ENCODE measurements around the gene CTNNA1. TPM values are rescaled to one million over a fixed set of nuclear protein-coding genes. Genes with fewer than 3 reads are reported as not detected.

CTNNA1 gene
- total RNA-seq, 2 donors from 2014 or later: 13.7 to 20.9 TPM

DNA sequence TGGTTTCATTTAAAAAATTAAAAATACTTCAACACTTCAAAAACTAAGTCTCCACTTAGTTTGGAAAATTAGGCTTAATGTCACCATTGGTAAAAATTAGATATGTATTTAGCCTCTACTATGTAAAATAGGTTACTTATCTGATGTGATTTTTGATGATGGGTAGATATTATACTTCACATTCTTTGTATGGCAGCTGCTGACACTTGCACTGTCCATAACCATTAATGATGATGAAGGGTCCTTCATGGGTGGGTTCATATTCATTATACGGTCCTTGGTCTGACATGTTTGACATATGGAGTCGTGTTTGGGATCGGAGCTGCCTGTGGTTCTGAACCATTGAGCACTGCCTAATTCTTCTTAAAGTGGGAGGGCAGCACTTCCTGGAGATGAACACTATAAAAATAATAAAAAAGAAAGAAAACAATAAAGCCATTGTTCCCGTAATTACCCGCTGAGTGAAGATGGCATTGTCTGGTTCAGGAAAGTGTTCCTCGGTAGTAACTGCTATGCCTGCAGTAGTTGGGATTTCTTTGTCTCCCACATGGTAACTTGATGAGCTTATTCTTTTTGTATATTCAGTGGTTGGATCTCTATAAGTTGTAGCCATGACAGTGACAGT is 119.7 kb downstream of the CTNNA1 start:
- no peak overlapping the region for H3K27ac Mint-ChIP-seq
- H3K4me3 Mint-ChIP-seq: no peak overlapping the region
- peaks cover 6% of the 10 kb centered on the region for H3K4me1 Mint-ChIP-seq
- peaks cover 47% of the 10 kb centered on the region for H3K27me3 Mint-ChIP-seq
- no peaks in the 10 kb centered on the region for H3K36me3 Mint-ChIP-seq (ENCODE audit: low read depth)
- ATAC-seq: no peak
- no peaks in the 10 kb centered on the region for H3K9me3 ChIP-seq (ENCODE audit: control insufficient read depth, low read length, poor library complexity, severe bottlenecking)
- DNase-seq: no peak

DNA sequence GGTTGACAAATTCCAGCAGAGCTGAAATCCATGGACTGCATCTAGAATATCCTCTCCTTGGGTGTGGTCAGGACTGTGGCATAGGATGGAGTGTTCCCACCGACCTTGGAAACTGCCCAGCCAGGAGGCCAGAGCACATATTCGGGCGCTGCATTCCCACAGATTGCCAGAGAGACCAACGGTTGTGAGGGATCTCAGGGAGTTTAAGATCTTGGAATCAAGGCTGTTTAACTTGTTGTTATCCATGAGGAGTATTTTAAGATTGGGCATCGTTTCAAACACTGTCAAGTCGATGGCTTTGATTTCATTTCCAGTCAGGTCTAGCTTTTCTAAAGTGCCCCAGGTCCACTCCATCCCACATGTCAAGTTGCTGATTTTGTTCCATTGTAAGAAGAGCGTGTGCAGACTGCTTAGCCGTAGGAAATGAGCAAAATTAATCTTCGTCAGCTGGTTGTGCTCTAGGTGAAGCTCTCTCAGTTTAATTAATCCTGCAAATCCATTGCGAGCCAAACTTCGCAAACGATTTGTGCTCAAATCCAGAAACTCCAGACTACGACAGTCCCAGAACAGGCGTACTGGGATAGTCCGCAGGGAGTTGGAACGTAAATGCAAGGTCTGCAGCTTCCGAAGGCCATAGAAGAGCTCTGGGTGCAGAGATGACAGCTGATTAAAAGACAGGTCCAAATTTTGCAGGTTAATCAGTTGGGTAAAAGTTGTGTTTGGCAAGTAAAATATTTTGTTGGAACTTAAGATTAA is 120.4 kb downstream of the CTNNA1 start:
- Mint-ChIP-seq H3K36me3 (ENCODE audit: low read depth) (no peaks in the 10 kb centered on the region), H3K27ac (no peak overlapping the region), H3K4me3 (no peak overlapping the region), H3K27me3 (peaks cover 43% of the 10 kb centered on the region), H3K4me1 (peaks cover 6% of the 10 kb centered on the region)
- no peaks in the 10 kb centered on the region for H3K9me3 ChIP-seq (ENCODE audit: control insufficient read depth, low read length, poor library complexity, severe bottlenecking)
- DNase-seq: no peak
- ATAC-seq: no peak

- Mint-ChIP-seq H3K27ac (no peak overlapping the region), H3K4me3 (no peak overlapping the region), H3K4me1 (peaks cover 6% of the 10 kb centered on the region), H3K27me3 (peaks cover 40% of the 10 kb centered on the region), H3K36me3 (ENCODE audit: low read depth) (no peaks in the 10 kb centered on the region)
- no peaks in the 10 kb centered on the region for H3K9me3 ChIP-seq (ENCODE audit: control insufficient read depth, low read length, poor library complexity, severe bottlenecking)
- no peak for DNase-seq
- ATAC-seq: no peak
Measured at GRCh38 chr5:138874241-138874640, 121.0 kb downstream of the CTNNA1 start.

DNA sequence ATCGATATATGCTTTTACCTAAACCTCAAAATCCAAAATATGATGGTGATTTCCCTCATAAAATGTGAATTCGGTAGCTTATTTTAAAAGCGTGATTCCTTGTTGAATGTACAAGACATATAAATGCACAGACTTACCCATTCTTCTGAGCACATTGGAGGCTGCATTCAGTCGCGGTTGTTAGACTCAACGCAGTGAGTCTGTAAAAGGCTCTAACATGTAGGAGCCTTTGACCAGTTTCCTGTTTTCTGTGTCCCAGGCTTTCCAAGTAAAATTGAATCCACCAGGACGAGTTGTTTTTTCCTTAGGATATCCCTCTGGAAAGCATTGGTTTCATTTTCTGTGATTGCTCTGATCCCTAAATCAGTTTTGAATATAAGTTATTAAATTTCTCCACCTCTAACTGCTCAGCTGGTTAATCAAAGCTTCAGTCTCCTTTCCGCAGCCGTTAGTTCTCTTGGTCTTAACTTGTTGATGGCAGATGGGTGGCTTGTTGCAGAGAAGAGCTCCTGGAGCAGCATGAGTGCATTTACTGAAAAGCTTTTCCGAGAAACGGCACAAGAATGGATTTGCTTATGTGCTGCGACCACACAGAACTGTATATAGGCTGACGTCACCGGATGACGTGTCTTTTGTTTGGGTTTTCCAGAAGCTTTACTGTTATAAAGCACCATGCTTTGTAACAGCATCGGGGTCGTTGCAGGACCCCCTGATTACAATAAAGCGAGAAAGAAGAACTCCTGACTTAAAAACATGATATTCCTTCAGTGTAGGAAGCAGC is 121.7 kb downstream of the CTNNA1 start, which contains the start of gene LRRTM2:
Gene LRRTM2, minus strand, starts transcription at position 565 of the 781 bp plus-strand sequence. Its CDS starts 424 bp downstream, at position 141.
- no peak within 1 kb of the TSS for H3K4me3 Mint-ChIP-seq
- peaks cover 40% of the 10 kb centered on the region for H3K27me3 Mint-ChIP-seq
- H3K4me1 Mint-ChIP-seq: peaks cover 6% of the 10 kb centered on the region
- no peak for ATAC-seq
- H3K27ac Mint-ChIP-seq: no peak within 1 kb of the TSS
- no peak for DNase-seq
- no peaks in the 10 kb centered on the region for H3K9me3 ChIP-seq (ENCODE audit: control insufficient read depth, low read length, poor library complexity, severe bottlenecking)
- no peaks in the 10 kb centered on the region for H3K36me3 Mint-ChIP-seq (ENCODE audit: low read depth)

DNA sequence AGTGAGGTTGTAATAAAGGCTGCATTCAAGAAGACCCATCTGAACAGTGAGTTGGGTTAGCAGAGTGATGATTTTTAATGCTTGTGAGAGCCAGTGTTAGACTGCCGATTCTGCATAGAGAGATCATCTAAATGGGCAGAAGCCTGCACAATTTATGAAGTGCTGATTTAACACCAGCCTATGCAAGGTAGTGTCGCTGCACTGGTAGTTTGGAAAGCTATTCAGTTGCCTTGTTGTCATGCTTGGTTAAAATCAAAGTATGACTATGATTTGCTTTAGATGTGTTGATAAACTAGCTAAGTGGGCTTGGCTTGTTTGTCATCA is 122.3 kb downstream of the CTNNA1 start:
- Mint-ChIP-seq H3K27ac (no peak overlapping the region), H3K4me1 (peaks cover 6% of the 10 kb centered on the region), H3K4me3 (no peak overlapping the region), H3K27me3 (peaks cover 34% of the 10 kb centered on the region), H3K36me3 (ENCODE audit: low read depth) (no peaks in the 10 kb centered on the region)
- no peak for DNase-seq
- no peak for ATAC-seq
- H3K9me3 ChIP-seq (ENCODE audit: control insufficient read depth, low read length, poor library complexity, severe bottlenecking): no peaks in the 10 kb centered on the region

- H3K36me3 Mint-ChIP-seq (ENCODE audit: low read depth): no peaks in the 10 kb centered on the region
- H3K4me1 Mint-ChIP-seq: peaks cover 6% of the 10 kb centered on the region
- no peak overlapping the region for H3K27ac Mint-ChIP-seq
- no peaks in the 10 kb centered on the region for H3K9me3 ChIP-seq (ENCODE audit: control insufficient read depth, low read length, poor library complexity, severe bottlenecking)
- peaks cover 30% of the 10 kb centered on the region for H3K27me3 Mint-ChIP-seq
- ATAC-seq (no peak), DNase-seq (no peak)
- no peak overlapping the region for H3K4me3 Mint-ChIP-seq
Measured at GRCh38 chr5:138875946-138876345, 122.7 kb downstream of the CTNNA1 start.

GRCh38 chr5:138876811-138877210 is 123.6 kb downstream of the CTNNA1 start:
- Mint-ChIP-seq H3K27me3 (peaks cover 25% of the 10 kb centered on the region), H3K4me3 (no peak overlapping the region), H3K27ac (no peak overlapping the region), H3K36me3 (ENCODE audit: low read depth) (no peaks in the 10 kb centered on the region), H3K4me1 (peaks cover under 1% of the 10 kb centered on the region)
- ATAC-seq: no peak
- no peak for DNase-seq
- H3K9me3 ChIP-seq (ENCODE audit: control insufficient read depth, low read length, poor library complexity, severe bottlenecking): no peaks in the 10 kb centered on the region

- no peak for ATAC-seq
- H3K4me3 Mint-ChIP-seq: no peak overlapping the region
- H3K27me3 Mint-ChIP-seq: peaks cover 17% of the 10 kb centered on the region
- DNase-seq: no peak
- no peaks in the 10 kb centered on the region for H3K36me3 Mint-ChIP-seq (ENCODE audit: low read depth)
- H3K4me1 Mint-ChIP-seq: no peaks in the 10 kb centered on the region
- H3K9me3 ChIP-seq (ENCODE audit: control insufficient read depth, low read length, poor library complexity, severe bottlenecking): no peaks in the 10 kb centered on the region
- no peak overlapping the region for H3K27ac Mint-ChIP-seq
Measured at GRCh38 chr5:138878437-138879235, 125.4 kb downstream of the CTNNA1 start.

DNA sequence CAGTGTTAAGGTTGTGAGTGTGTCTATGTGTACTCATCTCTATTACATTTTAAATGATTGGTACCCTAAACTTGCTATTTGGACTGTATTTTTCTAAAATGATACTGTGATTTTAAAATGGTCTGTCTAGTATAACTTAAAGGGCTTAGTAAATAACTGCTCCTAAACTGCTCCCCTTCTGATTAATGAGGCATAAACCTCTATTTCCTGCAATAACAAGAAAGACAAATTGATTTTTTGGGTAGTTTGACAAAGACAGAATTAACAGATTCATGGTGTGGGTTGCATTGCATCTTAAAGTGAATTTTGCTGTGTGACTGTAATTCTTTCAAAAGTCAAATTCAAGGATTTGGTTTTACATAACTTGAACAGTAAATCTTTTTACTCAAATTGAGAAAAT is 130.0 kb downstream of the CTNNA1 start:
- no peaks in the 10 kb centered on the region for H3K27me3 Mint-ChIP-seq
- H3K4me1 Mint-ChIP-seq: no peaks in the 10 kb centered on the region
- no peak overlapping the region for H3K27ac Mint-ChIP-seq
- peaks cover 2% of the 10 kb centered on the region for H3K36me3 Mint-ChIP-seq (ENCODE audit: low read depth)
- no peak for ATAC-seq
- no peak overlapping the region for H3K4me3 Mint-ChIP-seq
- DNase-seq: no peak
- H3K9me3 ChIP-seq (ENCODE audit: control insufficient read depth, low read length, poor library complexity, severe bottlenecking): no peaks in the 10 kb centered on the region

- DNase-seq: no peak
- Mint-ChIP-seq H3K4me3 (no peak overlapping the region), H3K27me3 (no peaks in the 10 kb centered on the region), H3K4me1 (no peaks in the 10 kb centered on the region), H3K27ac (no peak overlapping the region), H3K36me3 (ENCODE audit: low read depth) (peaks cover 2% of the 10 kb centered on the region)
- no peaks in the 10 kb centered on the region for H3K9me3 ChIP-seq (ENCODE audit: control insufficient read depth, low read length, poor library complexity, severe bottlenecking)
- ATAC-seq: no peak
Measured at GRCh38 chr5:138884094-138884493, 130.9 kb downstream of the CTNNA1 start.

DNA sequence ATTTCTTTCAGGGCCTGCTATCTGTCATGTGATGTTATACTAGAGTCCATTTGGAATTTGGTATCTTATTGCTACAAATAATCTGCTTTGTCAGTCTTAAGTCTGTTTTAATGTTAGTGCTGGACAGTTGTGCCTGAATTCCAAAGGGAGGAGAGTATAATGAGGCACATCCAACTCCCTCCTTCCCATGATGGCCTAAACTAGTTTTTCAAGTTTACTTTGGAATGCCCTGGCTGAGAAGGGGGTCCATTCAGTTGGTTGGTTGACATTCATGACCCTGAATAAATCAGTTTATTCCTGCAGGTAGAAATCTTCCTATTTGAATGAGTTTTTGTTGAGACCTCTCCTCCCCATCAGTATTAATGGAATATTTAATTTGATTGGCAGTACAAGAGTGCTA is 131.3 kb downstream of the CTNNA1 start:
- H3K36me3 Mint-ChIP-seq (ENCODE audit: low read depth): peaks cover 2% of the 10 kb centered on the region
- H3K27ac Mint-ChIP-seq: no peak overlapping the region
- ATAC-seq (no peak), DNase-seq (no peak)
- H3K4me3 Mint-ChIP-seq: no peak overlapping the region
- H3K4me1 Mint-ChIP-seq: no peaks in the 10 kb centered on the region
- H3K9me3 ChIP-seq (ENCODE audit: control insufficient read depth, low read length, poor library complexity, severe bottlenecking): no peaks in the 10 kb centered on the region
- no peaks in the 10 kb centered on the region for H3K27me3 Mint-ChIP-seq

- ATAC-seq: no peak
- DNase-seq: no peak
- Mint-ChIP-seq H3K4me1 (no peaks in the 10 kb centered on the region), H3K27me3 (no peaks in the 10 kb centered on the region), H3K36me3 (ENCODE audit: low read depth) (peaks cover 3% of the 10 kb centered on the region), H3K27ac (no peak overlapping the region), H3K4me3 (no peak overlapping the region)
- H3K9me3 ChIP-seq (ENCODE audit: control insufficient read depth, low read length, poor library complexity, severe bottlenecking): no peaks in the 10 kb centered on the region
Measured at GRCh38 chr5:138889994-138890393, 136.8 kb downstream of the CTNNA1 start.

- H3K36me3 Mint-ChIP-seq (ENCODE audit: low read depth): peaks cover 3% of the 10 kb centered on the region
- no peak for DNase-seq
- H3K27me3 Mint-ChIP-seq: no peaks in the 10 kb centered on the region
- no peaks in the 10 kb centered on the region for H3K9me3 ChIP-seq (ENCODE audit: control insufficient read depth, low read length, poor library complexity, severe bottlenecking)
- no peak overlapping the region for H3K4me3 Mint-ChIP-seq
- H3K4me1 Mint-ChIP-seq: no peaks in the 10 kb centered on the region
- no peak for ATAC-seq
- H3K27ac Mint-ChIP-seq: no peak overlapping the region
Measured at GRCh38 chr5:138890644-138891043, 137.4 kb downstream of the CTNNA1 start.

Measured in T-helper 17 cell (primary cell).